HepG2 (cell line): Measurements from ENCODE around the gene TLNRD1. TPM values are rescaled to one million over a fixed set of nuclear protein-coding genes. Genes with fewer than 3 reads are reported as not detected.

Source experiments
- ATAC-seq: fragments of 200-7000 bp; cut with Tn5 transposase; 3 replicates; pipeline ENCODE4 v1.9.1; 2020; ENCODE audit warnings: mild to moderate bottlenecking, moderate library complexity
- BruUV-seq: library from RNA; stranded (reverse); fragments of 400-500 nt; replicated peaks from 2 replicates; lab custom pipeline; 2021; lab: Mats Ljungman, UMichigan
- CTCF ChIA-PET: fragments of 300-600 bp; formaldehyde crosslinking; extraction: SDS; loops from one replicate; lab custom pipeline; 2021; ENCODE audit warnings: low total read pairs, inconsistent platforms, low intra/inter-chr PET ratio; lab: Yijun Ruan, JAX
- POLR2A ChIA-PET: fragments of 350-600 bp; sonication (Branson Sonifier 250); formaldehyde crosslinking; loops from one replicate; lab custom pipeline; 2020; ENCODE audit warnings: antibody characterized with exemption, inconsistent platforms; lab: Yijun Ruan, JAX
- DNase-seq: peaks from one replicate; pipeline ENCODE4 v3.0.0-alpha.2; 2015; ENCODE audit warnings: low spot score
- FAIRE-seq: peaks from 3 replicates; lab custom pipeline; 2011; peaks lifted over from hg19 to GRCh38; lab: Jason Lieb, UNC
- H2AFZ ChIP-seq: one replicate; pipeline ENCODE4 v1.6.1; 2011; ENCODE audit warnings: low read length, inconsistent platforms
- H3K27ac ChIP-seq: fragments of 300-600 bp; 3 replicates; pipeline ENCODE4 v1.8.0; 2011; ENCODE audit warnings: mixed run types, mild to moderate bottlenecking, mixed read lengths, low read length, inconsistent platforms; ENCODE audit not compliant: insufficient read depth; ENCODE audit errors: extremely low read length
- H3K27me3 ChIP-seq, 2 experiments: fragments of 200-600 bp in 1 of 2; 2 replicates in 1 of 2; 3 replicates in 1 of 2; pipeline versions ENCODE4 v1.6.0 to v1.8.0; 2011; ENCODE audit warnings: low read length in 2 of 2, mild to moderate bottlenecking in 2 of 2, moderate library complexity in 2 of 2, inconsistent platforms in 1 of 2; ENCODE audit not compliant: insufficient read depth in 2 of 2, control insufficient read depth in 1 of 2
- H3K36me3 ChIP-seq, 2 experiments: fragments of 200-600 bp in 1 of 2; replicated peaks in 1 of 2; 2 replicates in 1 of 2; 3 replicates in 1 of 2; pipeline versions ENCODE4 v1.5.1 to v1.8.0; 2011; ENCODE audit warnings: low read length in 2 of 2, inconsistent platforms in 1 of 2; ENCODE audit not compliant: insufficient read depth in 2 of 2, control insufficient read depth in 1 of 2
- H3K4me1 ChIP-seq: 2 replicates; pipeline ENCODE4 v1.5.1; 2012; ENCODE audit warnings: low read length, inconsistent platforms; ENCODE audit not compliant: insufficient read depth
- H3K4me2 ChIP-seq: 2 replicates; pipeline ENCODE4 v1.6.0; 2011; ENCODE audit warnings: low read depth, low read length, inconsistent platforms
- H3K4me3 ChIP-seq, 3 experiments: fragments of 200-600 bp in 1 of 3; sonication (generic), shearing (Covaris generic) in 1 of 3; replicated peaks in 1 of 3; 2 replicates each; pipeline ENCODE4 v1.5.1; 2011 to 2016; ENCODE audit warnings: low read length in 3 of 3, inconsistent platforms in 2 of 3, low read depth in 2 of 3, mild to moderate bottlenecking in 2 of 3, control low read depth in 1 of 3, mixed read lengths in 1 of 3; ENCODE audit not compliant: insufficient read depth in 1 of 3
- H3K79me2 ChIP-seq: one replicate; pipeline ENCODE4 v1.6.1; 2011; ENCODE audit warnings: low read length, inconsistent platforms; ENCODE audit not compliant: insufficient read depth
- H3K9ac ChIP-seq: 2 replicates; pipeline ENCODE4 v1.6.0; 2011; ENCODE audit warnings: mild to moderate bottlenecking, low read depth, low read length, inconsistent platforms; ENCODE audit not compliant: insufficient read depth
- H3K9me3 ChIP-seq: 2 replicates; pipeline ENCODE4 v1.5.1; 2012; ENCODE audit warnings: mild to moderate bottlenecking, low read length
- H4K20me1 ChIP-seq: 2 replicates; pipeline ENCODE4 v1.6.0; 2011; ENCODE audit warnings: inconsistent platforms, mild to moderate bottlenecking, low read length, moderate library complexity; ENCODE audit not compliant: insufficient read depth
- JARID2 ChIP-seq: sonication (generic); formaldehyde crosslinking; IDR thresholded peaks from 2 replicates; pipeline ENCODE4 v1.8.1; 2023; ENCODE audit warnings: missing genetic modification reagents, inconsistent platforms; ENCODE audit not compliant: insufficient replicate concordance
- JUND ChIP-seq: sonication (generic); formaldehyde crosslinking; IDR thresholded peaks from 2 replicates; pipeline ENCODE4 v1.8.0; 2022; ENCODE audit warnings: mild to moderate bottlenecking, missing genetic modification reagents
- SALL1 ChIP-seq: sonication (generic); formaldehyde crosslinking; IDR thresholded peaks from 2 replicates; pipeline ENCODE4 v1.8.0; 2022; ENCODE audit warnings: mild to moderate bottlenecking, missing genetic modification reagents
- SIX1 ChIP-seq: sonication (generic); formaldehyde crosslinking; IDR thresholded peaks from 2 replicates; pipeline ENCODE4 v1.4.0; 2020; ENCODE audit warnings: missing genetic modification reagents, borderline replicate concordance
- ZNF124 ChIP-seq: sonication (generic); formaldehyde crosslinking; IDR thresholded peaks from 2 replicates; pipeline ENCODE4 v1.4.0; 2020; ENCODE audit warnings: missing genetic modification reagents
- ZNF224 ChIP-seq: sonication (generic); formaldehyde crosslinking; IDR thresholded peaks from 2 replicates; pipeline ENCODE4 v1.5.0; 2020; ENCODE audit warnings: mild to moderate bottlenecking, missing genetic modification reagents
- ZNF557 ChIP-seq: sonication (generic); formaldehyde crosslinking; IDR thresholded peaks from 2 replicates; pipeline ENCODE4 v1.4.0; 2020; ENCODE audit warnings: missing genetic modification reagents
- WGBS: methylation state at CpG from one replicate; pipeline ENCODE4 v1.1.6; 2017; ENCODE audit warnings: low lambda C conversion rate; 5-methylcytosine and 5-hydroxymethylcytosine counted together
- in situ Hi-C: cut with HindIII; loops from 2 replicates; pipeline ENCODE4 v1.10.0; 2017; ENCODE audit warnings: low pct_unique_long_range_greater_than_20kb; ENCODE audit not compliant: extremely low pct_ligation_motif_present
- intact Hi-C: fragments of 100-400 bp; cut with micrococcal nuclease; formaldehyde crosslinking; loops from one replicate; pipeline ENCODE4 v1.10.0; 2022; ENCODE audit not compliant: unreplicated experiment
- polyA plus RNA-seq, 8 experiments: library from polyadenylated mRNA; depleted of rRNA in 3 of 8; stranded (reverse) in 7 of 8; unstranded in 1 of 8; fragments of >200 nt; fragmentation: Illumina TruSeq in 4 of 8; extraction: Trizol in 4 of 8; gene quantifications; 2 replicates each; pipeline versions ENCODE4 v1.2.1 to v1.2.3, GENCODE V29; 2011 to 2016; ENCODE audit warnings: low read depth in 4 of 8, missing spikeins in 1 of 8, mixed read lengths in 1 of 8; ENCODE audit not compliant: insufficient read depth in 1 of 8
- total RNA-seq, 5 experiments: library from RNA; depleted of rRNA; stranded (reverse); fragments of >200 nt; fragmentation: Illumina TruSeq; extraction: Trizol; gene quantifications; 2 replicates each; pipeline ENCODE4 v1.2.3, GENCODE V29; 2016; ENCODE audit warnings: low read depth in 1 of 5
- TF ChIP-seq, protein P1 (sequence below): sonication (generic); formaldehyde crosslinking; IDR thresholded peaks from 2 replicates; pipeline ENCODE4 v1.8.0; 2022; ENCODE audit warnings: mild to moderate bottlenecking, missing genetic modification reagents, borderline replicate concordance
- TF ChIP-seq, protein P2 (sequence below): sonication (generic); formaldehyde crosslinking; IDR thresholded peaks from 2 replicates; pipeline ENCODE4 v1.5.0; 2020; ENCODE audit warnings: mild to moderate bottlenecking, low read depth, missing genetic modification reagents, borderline replicate concordance
- TF ChIP-seq, protein P3 (sequence below): sonication (generic); formaldehyde crosslinking; IDR thresholded peaks from 2 replicates; pipeline ENCODE4 v1.4.0; 2020; ENCODE audit warnings: missing genetic modification reagents

TLNRD1 gene
- total and polyA plus RNA-seq, 2 of the 13 experiments (the other 11 are each of a cell fraction or from before 2014, with no cell fraction given), result 3.4 to 5.3 TPM

- FAIRE-seq (no peak), DNase-seq (no peak), ATAC-seq (no peak)
- TF ChIP-seq JUND (CRISPR knock-in tag) (no peak), SIX1 (CRISPR knock-in tag) (no peak), JARID2 (CRISPR knock-in tag) (no peak), ZNF557 (CRISPR knock-in tag) (no peak), SALL1 (CRISPR knock-in tag) (no peak), ZNF224 (CRISPR knock-in tag) (no peak), ZNF124 (CRISPR knock-in tag) (no peak)
- TF ChIP-seq, protein P1, sequence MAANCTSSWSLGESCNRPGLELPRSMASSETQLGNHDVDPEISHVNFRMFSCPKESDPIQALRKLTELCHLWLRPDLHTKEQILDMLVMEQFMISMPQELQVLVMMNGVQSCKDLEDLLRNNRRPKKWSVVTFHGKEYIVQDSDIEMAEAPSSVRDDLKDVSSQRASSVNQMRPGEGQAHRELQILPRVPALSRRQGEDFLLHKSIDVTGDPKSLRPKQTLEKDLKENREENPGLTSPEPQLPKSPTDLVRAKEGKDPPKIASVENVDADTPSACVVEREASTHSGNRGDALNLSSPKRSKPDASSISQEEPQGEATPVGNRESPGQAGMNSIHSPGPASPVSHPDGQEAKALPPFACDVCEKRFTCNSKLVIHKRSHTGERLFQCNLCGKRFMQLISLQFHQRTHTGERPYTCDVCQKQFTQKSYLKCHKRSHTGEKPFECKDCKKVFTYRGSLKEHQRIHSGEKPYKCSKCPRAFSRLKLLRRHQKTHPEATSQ (CRISPR knock-in tag), result no peak
- TF ChIP-seq, protein P2, sequence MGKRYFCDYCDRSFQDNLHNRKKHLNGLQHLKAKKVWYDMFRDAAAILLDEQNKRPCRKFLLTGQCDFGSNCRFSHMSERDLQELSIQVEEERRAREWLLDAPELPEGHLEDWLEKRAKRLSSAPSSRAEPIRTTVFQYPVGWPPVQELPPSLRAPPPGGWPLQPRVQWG, result no peak
- TF ChIP-seq, protein P3, sequence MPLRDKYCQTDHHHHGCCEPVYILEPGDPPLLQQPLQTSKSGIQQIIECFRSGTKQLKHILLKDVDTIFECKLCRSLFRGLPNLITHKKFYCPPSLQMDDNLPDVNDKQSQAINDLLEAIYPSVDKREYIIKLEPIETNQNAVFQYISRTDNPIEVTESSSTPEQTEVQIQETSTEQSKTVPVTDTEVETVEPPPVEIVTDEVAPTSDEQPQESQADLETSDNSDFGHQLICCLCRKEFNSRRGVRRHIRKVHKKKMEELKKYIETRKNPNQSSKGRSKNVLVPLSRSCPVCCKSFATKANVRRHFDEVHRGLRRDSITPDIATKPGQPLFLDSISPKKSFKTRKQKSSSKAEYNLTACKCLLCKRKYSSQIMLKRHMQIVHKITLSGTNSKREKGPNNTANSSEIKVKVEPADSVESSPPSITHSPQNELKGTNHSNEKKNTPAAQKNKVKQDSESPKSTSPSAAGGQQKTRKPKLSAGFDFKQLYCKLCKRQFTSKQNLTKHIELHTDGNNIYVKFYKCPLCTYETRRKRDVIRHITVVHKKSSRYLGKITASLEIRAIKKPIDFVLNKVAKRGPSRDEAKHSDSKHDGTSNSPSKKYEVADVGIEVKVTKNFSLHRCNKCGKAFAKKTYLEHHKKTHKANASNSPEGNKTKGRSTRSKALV (CRISPR knock-in tag), result no peak
- 43% methylated on average over 14 of the region's 14 CpGs for WGBS
- in situ Hi-C loops, result no loop called here
- H3K9ac ChIP-seq, result no peak overlapping the region
- H3K4me3 ChIP-seq, result no peak overlapping the region
- H4K20me1 ChIP-seq, result no peaks in the 10 kb centered on the region
- H3K36me3 ChIP-seq, result no peaks in the 10 kb centered on the region
- CTCF ChIA-PET, result no interaction called here
- H3K4me1 ChIP-seq, result no peaks in the 10 kb centered on the region
- intact Hi-C loops, result no loop called here
- H3K27ac ChIP-seq, result no peak overlapping the region
- POLR2A ChIA-PET, result no interaction called here
- H3K4me2 ChIP-seq, result no peak overlapping the region
- no peaks in the 10 kb centered on the region for H3K9me3 ChIP-seq
- H2AFZ ChIP-seq, result no peak overlapping the region
- H3K27me3 ChIP-seq, result no peaks in the 10 kb centered on the region; a peak in 2 of 5 replicates
- H3K79me2 ChIP-seq, result no peaks in the 10 kb centered on the region
- no TSS peak for BruUV-seq
These were observed 37.4 kb downstream of the TLNRD1 start for GRCh38 chr15:81037952-81038743.
